OCI-LY3 (cell line): Measurements from ENCODE around the gene DDX6.

ENCODE experiments used
- H2AFZ ChIP-seq: fragments of 200-600, 300-600 bp; shearing (Covaris generic); 2 replicates; pipeline ENCODE4 v1.6.0; 2014; ENCODE audit warnings: antibody characterized with exemption, low read depth, low read length
- H3K27ac ChIP-seq: fragments of 200-600, 300-600 bp; sonication (generic); 2 replicates; pipeline ENCODE4 v1.5.1; 2014; ENCODE audit warnings: mild to moderate bottlenecking, low read length, moderate library complexity, mixed read lengths
- H3K27me3 ChIP-seq: fragments of 200-600, 300-600 bp; sonication (generic); 2 replicates; pipeline ENCODE4 v1.6.1; 2014; ENCODE audit warnings: low read depth, low read length, mixed read lengths
- H3K36me3 ChIP-seq: fragments of 200-600, 300-600 bp; sonication (generic); replicated peaks from 2 replicates; pipeline ENCODE3; 2014; ENCODE audit warnings: low read depth, low read length, mixed read lengths
- H3K4me1 ChIP-seq: fragments of 300-600, 200-600 bp; sonication (generic); 2 replicates; pipeline ENCODE4 v1.6.1; 2014; ENCODE audit warnings: low read length, mixed read lengths
- H3K4me2 ChIP-seq: fragments of 200-600, 300-600 bp; sonication (generic); 2 replicates; pipeline ENCODE4 v1.6.1; 2014; ENCODE audit warnings: low read length, mixed read lengths
- H3K4me3 ChIP-seq: fragments of 300-600, 200-600 bp; sonication (generic); 2 replicates; pipeline ENCODE4 v1.5.1; 2014; ENCODE audit warnings: antibody characterized with exemption, mild to moderate bottlenecking, low read length, moderate library complexity
- H3K79me2 ChIP-seq: fragments of 300-600, 200-600 bp; shearing (Covaris generic); 2 replicates; pipeline ENCODE4 v1.6.1; 2014; ENCODE audit warnings: mild to moderate bottlenecking, low read length, mixed read lengths
- H3K9ac ChIP-seq: fragments of 300-600, 200-600 bp; shearing (Covaris generic); 2 replicates; pipeline ENCODE4 v1.6.0; 2014; ENCODE audit warnings: mild to moderate bottlenecking, low read length, moderate library complexity
- H3K9me3 ChIP-seq: fragments of 200-600, 300-600 bp; shearing (Covaris generic); 2 replicates; pipeline ENCODE4 v1.6.1; 2014; ENCODE audit warnings: low read length, mixed read lengths; ENCODE audit not compliant: insufficient read depth
- H4K20me1 ChIP-seq: fragments of 200-600, 300-600 bp; sonication (generic); 2 replicates; pipeline ENCODE4 v1.6.1; 2016; ENCODE audit warnings: low read length, mixed read lengths; ENCODE audit not compliant: insufficient read depth
- CTCF ChIP-seq: fragments of 200-600, 300-600 bp; sonication (generic); IDR thresholded peaks from 2 replicates; pipeline ENCODE4 v1.5.1; 2014; ENCODE audit warnings: antibody characterized with exemption, low read length, low read depth
- EZH2phosphoT487 ChIP-seq: fragments of 200-600 bp; shearing (Covaris generic); IDR thresholded peaks from 2 replicates; pipeline ENCODE4 v1.6.1; 2018; ENCODE audit warnings: antibody characterized with exemption, mixed run types, low read depth

The DDX6 gene

GRCh38 chr11:118807800-118808778 is 17.1 kb upstream of the DDX6 start:
- no peak overlapping the region for H3K4me2 ChIP-seq
- no peak overlapping the region for H3K9ac ChIP-seq
- H3K4me3 ChIP-seq: no peak overlapping the region
- no peaks in the 10 kb centered on the region for H3K27me3 ChIP-seq
- no peak overlapping the region for H2AFZ ChIP-seq
- H4K20me1 ChIP-seq: no peaks in the 10 kb centered on the region
- H3K4me1 ChIP-seq: peaks cover 9% of the 10 kb centered on the region
- no peaks in the 10 kb centered on the region for H3K36me3 ChIP-seq
- TF ChIP-seq EZH2phosphoT487 (no peak), CTCF (no peak)
- no peaks in the 10 kb centered on the region for H3K9me3 ChIP-seq
- no peaks in the 10 kb centered on the region for H3K79me2 ChIP-seq
- H3K27ac ChIP-seq: no peak overlapping the region

GRCh38 chr11:118806400-118806799 is 15.4 kb upstream of the DDX6 start:
- no peak overlapping the region for H3K4me3 ChIP-seq
- H3K4me1 ChIP-seq: peaks cover 9% of the 10 kb centered on the region
- no peaks in the 10 kb centered on the region for H3K79me2 ChIP-seq
- no peaks in the 10 kb centered on the region for H3K36me3 ChIP-seq
- no peak overlapping the region for H3K27ac ChIP-seq
- no peaks in the 10 kb centered on the region for H3K27me3 ChIP-seq
- no peaks in the 10 kb centered on the region for H4K20me1 ChIP-seq
- no peak overlapping the region for H3K9ac ChIP-seq
- TF ChIP-seq CTCF (no peak), EZH2phosphoT487 (no peak)
- no peaks in the 10 kb centered on the region for H3K9me3 ChIP-seq
- H2AFZ ChIP-seq: no peak overlapping the region
- no peak overlapping the region for H3K4me2 ChIP-seq

GRCh38 chr11:118804094-118804493 is 13.1 kb upstream of the DDX6 start:
- peaks cover 9% of the 10 kb centered on the region for H3K4me1 ChIP-seq
- no peaks in the 10 kb centered on the region for H4K20me1 ChIP-seq
- no peaks in the 10 kb centered on the region for H3K79me2 ChIP-seq
- no peaks in the 10 kb centered on the region for H3K36me3 ChIP-seq
- no peaks in the 10 kb centered on the region for H3K9me3 ChIP-seq
- no peak overlapping the region for H3K4me2 ChIP-seq
- no peaks in the 10 kb centered on the region for H3K27me3 ChIP-seq
- H3K4me3 ChIP-seq: no peak overlapping the region
- H3K27ac ChIP-seq: no peak overlapping the region
- no peak for TF ChIP-seq CTCF
- TF ChIP-seq EZH2phosphoT487: no peak
- H2AFZ ChIP-seq: peak overlapping the region; percentile 62; the same call in 1 of the 2 replicates
- H3K9ac ChIP-seq: no peak overlapping the region

GRCh38 chr11:118799372-118799771 is 8.4 kb upstream of the DDX6 start:
- H3K27me3 ChIP-seq: no peaks in the 10 kb centered on the region
- no peak overlapping the region for H3K4me3 ChIP-seq
- no peak overlapping the region for H2AFZ ChIP-seq
- no peak overlapping the region for H3K27ac ChIP-seq
- peaks cover 5% of the 10 kb centered on the region; the same call in 1 of the 2 replicates for H3K4me1 ChIP-seq
- no peaks in the 10 kb centered on the region for H4K20me1 ChIP-seq
- H3K9me3 ChIP-seq: no peaks in the 10 kb centered on the region
- no peaks in the 10 kb centered on the region for H3K79me2 ChIP-seq
- TF ChIP-seq CTCF (no peak), EZH2phosphoT487 (no peak)
- H3K9ac ChIP-seq: no peak overlapping the region
- H3K36me3 ChIP-seq: no peaks in the 10 kb centered on the region
- H3K4me2 ChIP-seq: no peak overlapping the region
